ENCODE measurements around the gene PDPN. TPM values are rescaled to one million over a fixed set of nuclear protein-coding genes. Genes with fewer than 3 reads are reported as not detected.

The PDPN gene
- total RNA-seq, 6 experiments from 2014 or later: 0.11 to 1.1 (median 0.45) TPM

DNA sequence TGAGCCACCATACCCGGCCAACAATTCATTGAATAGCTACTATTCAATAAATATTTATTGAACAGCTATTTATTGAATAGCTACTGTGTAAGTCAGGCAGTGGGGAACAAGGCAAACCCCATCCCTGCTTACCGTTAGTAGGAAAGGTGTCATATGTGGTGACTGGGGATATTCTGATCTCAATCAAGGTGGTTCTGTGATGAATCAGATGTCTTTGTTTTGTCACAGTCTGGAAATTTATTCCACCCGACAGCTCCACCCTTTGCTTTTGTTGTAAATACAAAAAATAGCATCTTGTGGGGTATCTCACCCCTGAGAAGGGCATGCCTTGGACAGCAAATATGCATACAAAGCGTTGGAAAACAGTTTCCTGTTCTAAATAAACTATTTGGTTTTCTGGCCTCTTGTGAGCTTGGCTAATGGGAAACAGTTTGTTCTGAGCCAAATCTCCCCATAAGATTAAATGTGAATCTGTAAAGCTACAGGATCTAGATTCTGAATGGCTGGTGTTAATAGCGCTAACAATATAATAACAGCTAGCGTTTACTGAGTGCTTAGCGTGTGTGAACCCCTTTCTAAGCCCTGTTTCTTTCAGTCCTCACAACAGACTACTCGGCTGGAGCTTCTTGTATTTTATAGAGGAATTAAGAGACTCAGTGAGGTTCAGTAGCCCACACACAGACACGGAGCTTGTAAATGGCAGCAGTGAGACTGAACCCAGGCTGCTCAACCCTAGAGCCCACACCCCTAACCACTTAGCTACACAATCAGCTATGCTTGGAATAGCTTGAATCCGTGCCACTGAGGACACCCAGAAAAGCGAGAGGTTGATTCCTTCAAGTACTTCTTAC, 5.5 kb downstream of the PDPN start:
- DNase-seq: no peak
- Histone ChIP-seq H3K36me3 (no peaks in the 10 kb centered on the region), H3K4me3 (no peak overlapping the region), H3K4me1 (no peaks in the 10 kb centered on the region), H3K9me3 (no peaks in the 10 kb centered on the region), H3K27me3 (no peaks in the 10 kb centered on the region), H3K27ac (no peak overlapping the region)
- intact Hi-C loops (cut with DNase I): no loop called here
- TF ChIP-seq, protein P1, sequence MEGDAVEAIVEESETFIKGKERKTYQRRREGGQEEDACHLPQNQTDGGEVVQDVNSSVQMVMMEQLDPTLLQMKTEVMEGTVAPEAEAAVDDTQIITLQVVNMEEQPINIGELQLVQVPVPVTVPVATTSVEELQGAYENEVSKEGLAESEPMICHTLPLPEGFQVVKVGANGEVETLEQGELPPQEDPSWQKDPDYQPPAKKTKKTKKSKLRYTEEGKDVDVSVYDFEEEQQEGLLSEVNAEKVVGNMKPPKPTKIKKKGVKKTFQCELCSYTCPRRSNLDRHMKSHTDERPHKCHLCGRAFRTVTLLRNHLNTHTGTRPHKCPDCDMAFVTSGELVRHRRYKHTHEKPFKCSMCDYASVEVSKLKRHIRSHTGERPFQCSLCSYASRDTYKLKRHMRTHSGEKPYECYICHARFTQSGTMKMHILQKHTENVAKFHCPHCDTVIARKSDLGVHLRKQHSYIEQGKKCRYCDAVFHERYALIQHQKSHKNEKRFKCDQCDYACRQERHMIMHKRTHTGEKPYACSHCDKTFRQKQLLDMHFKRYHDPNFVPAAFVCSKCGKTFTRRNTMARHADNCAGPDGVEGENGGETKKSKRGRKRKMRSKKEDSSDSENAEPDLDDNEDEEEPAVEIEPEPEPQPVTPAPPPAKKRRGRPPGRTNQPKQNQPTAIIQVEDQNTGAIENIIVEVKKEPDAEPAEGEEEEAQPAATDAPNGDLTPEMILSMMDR (IDR thresholded peaks at IDR 0.05): no peak
- no peak for TF ChIP-seq POLR2A (IDR thresholded peaks at IDR 0.05)
- 53% methylated on average over 11 of the region's 11 CpGs for WGBS (ENCODE audit: insufficient coverage, low coverage, low lambda C conversion rate, missing lambda C conversion rate)
- no peak for ATAC-seq

DNA sequence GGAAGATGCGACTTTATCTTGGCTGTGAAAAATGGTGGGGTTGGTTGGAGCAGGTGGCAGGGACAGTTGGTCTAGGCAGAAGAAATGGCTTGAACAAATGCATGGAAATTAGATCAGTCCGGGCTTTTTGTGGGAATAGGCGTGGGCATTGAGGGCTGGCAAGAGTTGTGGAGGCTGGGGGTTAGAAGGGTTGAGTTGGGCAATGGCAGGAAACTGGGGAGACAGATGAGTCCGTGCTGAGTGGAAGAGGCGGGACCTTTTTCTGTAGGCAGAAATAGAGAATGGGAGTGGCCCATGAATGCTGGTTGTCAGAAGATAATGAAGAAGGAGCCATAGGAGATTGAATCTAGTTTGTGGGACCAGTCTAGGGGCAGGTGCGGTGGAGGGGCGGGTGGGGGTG, 6.9 kb downstream of the PDPN start:
- Histone ChIP-seq H3K36me3 (no peaks in the 10 kb centered on the region), H3K4me1 (no peaks in the 10 kb centered on the region), H3K27ac (no peak overlapping the region), H3K9me3 (no peaks in the 10 kb centered on the region), H3K4me3 (no peak overlapping the region), H3K27me3 (no peaks in the 10 kb centered on the region)
- TF ChIP-seq, protein P1 (IDR thresholded peaks at IDR 0.05): no peak
- TF ChIP-seq POLR2A (IDR thresholded peaks at IDR 0.05): no peak
- ATAC-seq (no peak), DNase-seq (no peak)
- 59% methylated on average over 7 of the region's 7 CpGs for WGBS (ENCODE audit: insufficient coverage, low coverage, low lambda C conversion rate, missing lambda C conversion rate)
- intact Hi-C loops (cut with DNase I): no loop called here

DNA sequence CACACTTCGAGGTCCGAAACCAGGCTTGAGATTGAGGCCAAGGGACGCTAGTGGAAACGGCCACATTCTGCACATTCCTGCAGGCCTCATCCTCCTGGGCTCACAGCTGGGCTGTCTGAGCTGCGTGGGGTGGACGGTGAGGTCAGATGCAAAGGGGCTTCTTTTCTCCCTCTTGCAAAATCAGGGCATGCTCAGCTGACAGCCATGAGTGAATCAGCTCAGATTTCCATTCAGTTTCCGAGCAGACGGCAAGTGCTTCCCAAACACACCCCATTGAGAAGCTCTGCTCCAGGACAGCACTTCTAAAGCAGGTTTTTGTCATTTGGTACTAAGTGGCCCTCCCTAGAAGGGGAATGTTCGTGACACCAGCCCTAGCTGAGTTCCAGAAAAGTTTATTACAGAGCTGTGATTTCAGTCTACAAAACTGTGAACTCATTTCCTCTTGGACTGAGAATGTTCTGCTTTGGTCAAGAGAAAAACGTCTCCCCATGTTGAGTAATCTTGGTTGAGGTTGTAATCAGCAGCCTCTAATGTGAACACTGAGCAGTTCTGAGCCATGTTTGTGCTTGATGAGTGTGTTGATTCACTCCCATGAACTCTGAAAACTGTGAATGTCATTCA, 10.0 kb downstream of the PDPN start:
- DNase-seq: no peak
- H3K27ac ChIP-seq: no peak overlapping the region
- intact Hi-C loops (cut with DNase I): no loop called here

DNA sequence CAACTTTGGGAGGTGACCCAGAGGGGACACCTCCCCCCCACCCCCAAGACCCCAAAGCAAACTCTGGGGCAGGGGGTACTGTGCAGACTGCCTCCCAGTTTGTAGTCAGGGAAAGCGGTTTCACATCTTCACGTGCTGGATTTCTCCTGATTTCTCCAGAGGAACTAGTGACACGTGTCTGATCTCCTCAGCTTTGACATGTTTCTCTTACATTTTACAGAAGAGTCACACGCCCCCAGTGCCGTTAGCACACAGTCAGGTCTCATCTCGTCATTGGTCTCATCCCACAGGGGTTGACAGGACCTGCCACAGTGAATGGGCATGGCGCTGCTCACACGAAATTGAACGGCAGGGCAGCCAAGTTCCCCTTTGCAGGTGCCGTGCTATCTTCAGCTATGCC, 11.8 kb downstream of the PDPN start:
- H3K9me3 ChIP-seq: no peaks in the 10 kb centered on the region
- DNase-seq: no peak
- intact Hi-C loops (cut with DNase I): no loop called here
- no peaks in the 10 kb centered on the region for H3K36me3 ChIP-seq
- no peak overlapping the region for H3K4me3 ChIP-seq
- H3K4me1 ChIP-seq: no peaks in the 10 kb centered on the region
- ATAC-seq: no peak
- TF ChIP-seq, protein P1 (IDR thresholded peaks at IDR 0.05): no peak
- TF ChIP-seq POLR2A (IDR thresholded peaks at IDR 0.05): no peak
- WGBS (ENCODE audit: insufficient coverage, low coverage, low lambda C conversion rate, missing lambda C conversion rate): 74% methylated on average over 6 of the region's 10 CpGs
- H3K27ac ChIP-seq: no peak overlapping the region
- H3K27me3 ChIP-seq: no peaks in the 10 kb centered on the region

More for the DNA sequence above, 10.0 kb downstream of the PDPN start:
- H3K9me3 ChIP-seq: no peaks in the 10 kb centered on the region
- H3K27me3 ChIP-seq: no peaks in the 10 kb centered on the region
- H3K4me1 ChIP-seq: no peaks in the 10 kb centered on the region
- peak in 1 of 4 donors; percentile 38 for ATAC-seq
- H3K36me3 ChIP-seq: no peaks in the 10 kb centered on the region
- 16% methylated on average over 8 of the region's 10 CpGs for WGBS (ENCODE audit: insufficient coverage, low coverage, low lambda C conversion rate, missing lambda C conversion rate)
- no peak overlapping the region for H3K4me3 ChIP-seq
- TF ChIP-seq, protein P1 (IDR thresholded peaks at IDR 0.05): no peak
- no peak for TF ChIP-seq POLR2A (IDR thresholded peaks at IDR 0.05)
